ENCODE results near the gene TEKT2. TPM values are rescaled to one million over a fixed set of nuclear protein-coding genes. Genes with fewer than 3 reads are reported as not detected.

Gene TEKT2
- total RNA-seq, 4 donors from 2014 or later = not detected

- Histone ChIP-seq H3K27ac (no peak overlapping the region), H3K36me3 (no peaks in the 10 kb centered on the region), H3K4me3 (no peak overlapping the region), H3K27me3 (no peaks in the 10 kb centered on the region), H3K9me3 (no peaks in the 10 kb centered on the region), H3K4me1 (no peaks in the 10 kb centered on the region)
- intact Hi-C loops (cut with DNase I; ENCODE audit: low total_unique reads) = no loop called here
- DNase-seq (no peak), ATAC-seq (no peak)
- in situ Hi-C loops (cut with MboI; ENCODE audit: low sequenced_read_pairs in 4 of 4) = loop anchor here in 3 of 4 donors (5.0 to 10.0 kb wide), 4 partner anchors 83 to 323 kb away; no protein-coding TSS in a partner anchor
- TF ChIP-seq, protein P1, sequence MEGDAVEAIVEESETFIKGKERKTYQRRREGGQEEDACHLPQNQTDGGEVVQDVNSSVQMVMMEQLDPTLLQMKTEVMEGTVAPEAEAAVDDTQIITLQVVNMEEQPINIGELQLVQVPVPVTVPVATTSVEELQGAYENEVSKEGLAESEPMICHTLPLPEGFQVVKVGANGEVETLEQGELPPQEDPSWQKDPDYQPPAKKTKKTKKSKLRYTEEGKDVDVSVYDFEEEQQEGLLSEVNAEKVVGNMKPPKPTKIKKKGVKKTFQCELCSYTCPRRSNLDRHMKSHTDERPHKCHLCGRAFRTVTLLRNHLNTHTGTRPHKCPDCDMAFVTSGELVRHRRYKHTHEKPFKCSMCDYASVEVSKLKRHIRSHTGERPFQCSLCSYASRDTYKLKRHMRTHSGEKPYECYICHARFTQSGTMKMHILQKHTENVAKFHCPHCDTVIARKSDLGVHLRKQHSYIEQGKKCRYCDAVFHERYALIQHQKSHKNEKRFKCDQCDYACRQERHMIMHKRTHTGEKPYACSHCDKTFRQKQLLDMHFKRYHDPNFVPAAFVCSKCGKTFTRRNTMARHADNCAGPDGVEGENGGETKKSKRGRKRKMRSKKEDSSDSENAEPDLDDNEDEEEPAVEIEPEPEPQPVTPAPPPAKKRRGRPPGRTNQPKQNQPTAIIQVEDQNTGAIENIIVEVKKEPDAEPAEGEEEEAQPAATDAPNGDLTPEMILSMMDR (IDR thresholded peaks at IDR 0.05 in 4 of 5, conservative IDR thresholded peaks at IDR 0.05 in 1 of 5) = no peak
- TF ChIP-seq POLR2A (IDR thresholded peaks at IDR 0.05) = no peak
Measured at GRCh38 chr1:36101546-36101945, 17.7 kb downstream of the TEKT2 start.

DNA sequence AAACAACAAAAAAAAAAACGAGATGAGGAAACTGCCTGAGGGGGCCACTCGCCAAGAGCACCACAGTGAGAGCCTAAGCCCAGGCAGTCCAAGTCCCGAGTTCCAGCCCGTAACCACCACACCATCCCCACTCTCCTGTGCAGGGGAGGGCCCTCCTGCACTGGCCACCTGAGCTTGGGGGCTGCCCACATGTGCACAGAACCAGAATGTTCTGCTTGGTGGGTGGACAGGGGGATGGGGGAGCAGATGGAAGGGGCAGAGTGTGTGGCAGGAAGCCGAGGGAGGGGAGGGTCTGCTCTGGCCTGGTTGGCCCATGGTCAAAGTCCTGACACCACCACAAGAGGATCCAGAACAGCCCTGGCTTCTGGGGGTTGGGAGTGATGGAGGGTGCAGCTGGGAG, 22.4 kb downstream of the TEKT2 start:
- in situ Hi-C loops (cut with MboI; ENCODE audit: low sequenced_read_pairs in 4 of 4) (loop anchor here in 2 of 4 donors (10.0 kb wide), 3 partner anchors 79 to 319 kb away; no protein-coding TSS in a partner anchor), intact Hi-C loops (cut with DNase I; ENCODE audit: low total_unique reads) (no loop called here)
- Histone ChIP-seq H3K27me3 (no peaks in the 10 kb centered on the region), H3K9me3 (no peaks in the 10 kb centered on the region), H3K4me1 (no peaks in the 10 kb centered on the region), H3K36me3 (no peaks in the 10 kb centered on the region), H3K27ac (no peak overlapping the region), H3K4me3 (no peak overlapping the region)
- ATAC-seq (no peak), DNase-seq (no peak)
- TF ChIP-seq, protein P1 (IDR thresholded peaks at IDR 0.05 in 4 of 5, conservative IDR thresholded peaks at IDR 0.05 in 1 of 5) = no peak
- no peak for TF ChIP-seq POLR2A (IDR thresholded peaks at IDR 0.05)

GRCh38 chr1:36107394-36107793, 23.5 kb downstream of the TEKT2 start:
- in situ Hi-C loops (cut with MboI; ENCODE audit: low sequenced_read_pairs in 4 of 4) = loop anchor here in 2 of 4 donors (10.0 kb wide), 3 partner anchors 77 to 317 kb away; no protein-coding TSS in a partner anchor
- Histone ChIP-seq H3K36me3 (no peaks in the 10 kb centered on the region), H3K4me3 (no peak overlapping the region), H3K4me1 (no peaks in the 10 kb centered on the region), H3K27me3 (no peaks in the 10 kb centered on the region), H3K27ac (no peak overlapping the region), H3K9me3 (no peaks in the 10 kb centered on the region)
- ATAC-seq = no peak
- TF ChIP-seq, protein P1 (IDR thresholded peaks at IDR 0.05 in 4 of 5, conservative IDR thresholded peaks at IDR 0.05 in 1 of 5) = no peak
- no peak for TF ChIP-seq POLR2A (IDR thresholded peaks at IDR 0.05)
- intact Hi-C loops (cut with DNase I; ENCODE audit: low total_unique reads) = no loop called here
- no peak for DNase-seq

- Histone ChIP-seq H3K9me3 (no peaks in the 10 kb centered on the region), H3K27ac (no peak overlapping the region), H3K36me3 (no peaks in the 10 kb centered on the region), H3K4me1 (no peaks in the 10 kb centered on the region), H3K27me3 (no peaks in the 10 kb centered on the region), H3K4me3 (no peak overlapping the region)
- intact Hi-C loops (cut with DNase I; ENCODE audit: low total_unique reads) = no loop called here
- no peak for TF ChIP-seq POLR2A (IDR thresholded peaks at IDR 0.05)
- TF ChIP-seq, protein P1 (IDR thresholded peaks at IDR 0.05 in 4 of 5, conservative IDR thresholded peaks at IDR 0.05 in 1 of 5) = no peak
- DNase-seq (no peak), ATAC-seq (no peak)
- in situ Hi-C loops (cut with MboI; ENCODE audit: low sequenced_read_pairs in 4 of 4) = loop anchor here in 2 of 4 donors (10.0 kb wide), 3 partner anchors 76 to 316 kb away; no protein-coding TSS in a partner anchor
Measured at GRCh38 chr1:36108314-36108713, 24.4 kb downstream of the TEKT2 start.

All from gastrocnemius medialis (tissue), 4 donors.